NCI-H510A treated with DMSO at 0.1 percent for 48 hours (cell line): ENCODE results near the gene EFCAB9.
"Not testable (repeated sequence)": the region's sequence is repeated elsewhere in the genome, so short reads cannot be mapped to it uniquely, and the experiment has no call there.

Experiments
- DNase-seq: peaks from one replicate; lab custom pipeline; 2025; lab: John Stamatoyannopoulos, UW

The EFCAB9 gene

GRCh38 chr5:172193872-172194271, at the start of gene EFCAB9:
EFCAB9 (plus strand) TSS chr5:172194172; CDS start chr5:172194173, 1 bp downstream.
- DNase-seq = no peak

- no peak for DNase-seq
Observed at GRCh38 chr5:172144291-172144815, 49.6 kb upstream of the EFCAB9 start.

- DNase-seq = no peak
Observed at GRCh38 chr5:172144931-172145869, 48.8 kb upstream of the EFCAB9 start.

- DNase-seq = no peak
Observed at GRCh38 chr5:172145870-172146747, 47.9 kb upstream of the EFCAB9 start.

- no peak for DNase-seq
Observed at GRCh38 chr5:172146748-172147092, 47.3 kb upstream of the EFCAB9 start.

GRCh38 chr5:172147857-172148256, 46.1 kb upstream of the EFCAB9 start:
- no peak for DNase-seq

- DNase-seq = no peak
Observed at GRCh38 chr5:172148381-172148780, 45.6 kb upstream of the EFCAB9 start.

- no peak for DNase-seq
Observed at GRCh38 chr5:172149073-172149472, 44.9 kb upstream of the EFCAB9 start.

GRCh38 chr5:172149481-172149880, 44.5 kb upstream of the EFCAB9 start:
- DNase-seq = not testable (repeated sequence)

- DNase-seq = no peak
Observed at GRCh38 chr5:172150514-172151425, 43.2 kb upstream of the EFCAB9 start.

- DNase-seq = no peak
Observed at GRCh38 chr5:172151661-172152210, 42.2 kb upstream of the EFCAB9 start.

GRCh38 chr5:172153695-172154094, 40.3 kb upstream of the EFCAB9 start:
- no peak for DNase-seq

- not testable (repeated sequence) for DNase-seq
Observed at GRCh38 chr5:172155101-172155500, 38.9 kb upstream of the EFCAB9 start.

- no peak for DNase-seq
Observed at GRCh38 chr5:172156541-172156994, 37.4 kb upstream of the EFCAB9 start.

- no peak for DNase-seq
Observed at GRCh38 chr5:172159016-172159415, 35.0 kb upstream of the EFCAB9 start.

GRCh38 chr5:172160506-172160905, 33.5 kb upstream of the EFCAB9 start:
- DNase-seq = no peak

GRCh38 chr5:172162323-172162986, 31.5 kb upstream of the EFCAB9 start:
- no peak for DNase-seq

GRCh38 chr5:172162987-172163343, 31.0 kb upstream of the EFCAB9 start:
- no peak for DNase-seq

- DNase-seq = no peak
Observed at GRCh38 chr5:172163346-172163745, 30.6 kb upstream of the EFCAB9 start.

GRCh38 chr5:172164769-172165212, 29.2 kb upstream of the EFCAB9 start:
- DNase-seq = no peak

- DNase-seq = no peak
Observed at GRCh38 chr5:172165465-172165864, 28.5 kb upstream of the EFCAB9 start.
